Neural cell (in vitro differentiated cells): Measurements from ENCODE around the gene GYPC. TPM values are rescaled to one million over a fixed set of nuclear protein-coding genes. Genes with fewer than 3 reads are reported as not detected.

ENCODE experiments used
- polyA plus RNA-seq: library from polyadenylated mRNA; depleted of rRNA; stranded (reverse); fragments of >200 nt; gene quantifications from 2 replicates; pipeline ENCODE4 v1.2.3, GENCODE V29; 2014
- small RNA-seq, 3 experiments: library from RNA; depleted of rRNA; stranded (forward); fragments of <200 nt; gene quantifications; one replicate each; pipeline ENCODE3, GENCODE V24; 2012

Gene GYPC
- polyA plus RNA-seq, 1 donor from 2014 or later: 0.40 TPM

Small RNA genes lying within 50 kb of the gene (small RNA-seq; reads per million reads assigned to genes)
- gene RNU6-675P: 0 reads per million in 3 experiments

Other genes with a start within 250 kb of the GYPC start
- not detected in 2 replicates for gene TEX51, start 242.7 kb downstream of the GYPC start, polyA plus RNA-seq